HG02623 (cell line): Measurements from ENCODE around the gene FSD1L.

ENCODE experiments used
- ATAC-seq: cut with Tn5 transposase; IDR thresholded peaks from one replicate; pipeline ENCODE4 v1.9.1; 2021; ENCODE audit warnings: moderate library complexity; ENCODE audit not compliant: unreplicated experiment

The FSD1L gene

DNA sequence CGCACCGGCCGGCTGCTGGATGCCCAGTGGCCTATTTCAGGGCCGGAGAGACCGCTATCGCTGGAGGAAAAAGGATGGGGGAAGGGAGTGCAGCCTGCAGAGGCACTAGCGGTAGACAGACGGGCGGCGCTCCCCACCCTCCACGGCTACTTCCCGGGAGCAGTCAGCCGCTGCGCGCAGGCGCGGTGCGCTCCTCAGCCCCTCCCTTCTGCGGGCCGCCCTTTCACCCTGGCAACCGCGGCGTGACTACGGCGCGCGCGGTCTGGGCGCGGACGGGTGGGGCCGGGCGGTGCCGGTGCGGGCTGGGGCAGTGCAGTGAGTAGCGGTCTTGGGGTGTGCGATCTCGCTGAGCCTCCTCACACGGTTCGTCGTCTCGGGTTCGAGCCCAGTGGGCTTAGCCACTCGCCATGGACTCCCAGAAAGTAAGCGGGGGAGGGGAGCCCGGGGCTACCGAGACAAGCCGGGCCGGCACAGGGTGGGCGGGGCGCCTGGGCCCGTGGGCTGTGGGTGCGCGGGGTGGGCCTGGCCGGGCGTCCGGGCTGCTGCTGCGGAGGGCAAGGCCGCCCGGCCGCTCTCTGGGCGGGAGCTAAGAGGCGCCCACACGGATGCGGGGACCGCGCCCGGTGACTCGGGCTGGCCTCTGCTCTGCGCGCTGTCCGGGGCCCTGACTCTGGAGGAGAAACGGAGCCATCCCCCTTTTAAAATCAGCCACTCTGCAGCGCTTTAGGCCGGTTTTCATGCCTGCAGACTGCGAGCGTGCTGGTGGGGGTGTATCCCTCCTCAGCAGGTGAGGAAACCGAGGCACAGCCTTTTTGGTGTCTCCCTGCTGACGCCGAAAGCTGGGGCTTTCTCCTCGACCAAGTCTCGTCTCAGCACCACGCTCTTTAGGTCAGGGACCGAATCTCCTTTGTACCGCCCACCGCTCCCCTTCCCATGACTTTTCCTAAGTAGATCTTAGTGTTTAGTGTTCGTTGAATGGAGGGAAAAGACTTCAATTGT, at the start of gene FSD1L:
TSS of gene FSD1L (plus strand) at position 221 of the 999 bp plus-strand sequence. CDS start at position 408, 187 bp downstream.
- peak; percentile 92 for ATAC-seq

DNA sequence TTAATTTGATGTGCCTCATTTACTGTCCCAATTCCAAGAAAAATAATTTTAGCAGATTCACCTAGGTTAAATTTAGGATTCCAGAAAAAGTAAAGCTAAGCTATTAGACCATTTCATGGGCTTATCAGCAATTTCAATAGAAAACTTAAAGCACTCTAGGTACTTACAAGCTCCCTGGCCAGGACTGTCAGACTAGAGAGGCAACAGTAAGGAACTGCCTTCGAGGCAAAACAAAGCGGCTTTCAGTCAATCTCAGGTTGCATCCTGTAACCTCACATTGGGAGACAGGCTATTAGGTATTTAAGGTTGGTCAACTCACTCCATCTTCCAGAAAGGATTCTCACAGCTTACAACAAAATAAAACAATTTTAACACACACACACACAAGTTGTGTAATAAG, 48.7 kb upstream of the FSD1L start:
- no peak for ATAC-seq

DNA sequence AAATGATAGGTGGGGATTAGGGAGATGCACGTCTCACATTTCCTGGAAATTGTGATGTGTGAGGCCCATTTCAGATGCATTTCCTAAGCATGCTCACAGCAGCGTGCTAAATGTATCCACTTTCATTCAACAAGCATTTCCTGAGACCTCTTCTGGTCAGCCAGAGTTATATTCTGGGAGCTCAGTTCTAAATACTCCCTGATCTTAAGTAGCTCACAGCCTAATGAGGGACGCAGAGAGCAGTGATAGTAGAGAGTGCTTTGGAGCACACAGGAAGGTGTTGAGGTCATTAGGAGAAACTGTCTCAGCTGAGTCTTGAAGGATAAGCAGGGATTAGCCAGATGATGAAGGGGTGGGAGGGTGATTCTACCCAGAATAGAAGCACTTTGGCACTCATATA, 46.2 kb upstream of the FSD1L start:
- no peak for ATAC-seq

- ATAC-seq = no peak
These were observed 44.1 kb upstream of the FSD1L start for GRCh38 chr9:105403552-105404248.

- ATAC-seq = peak; percentile 94
These were observed 42.2 kb upstream of the FSD1L start for GRCh38 chr9:105405514-105406131.

DNA sequence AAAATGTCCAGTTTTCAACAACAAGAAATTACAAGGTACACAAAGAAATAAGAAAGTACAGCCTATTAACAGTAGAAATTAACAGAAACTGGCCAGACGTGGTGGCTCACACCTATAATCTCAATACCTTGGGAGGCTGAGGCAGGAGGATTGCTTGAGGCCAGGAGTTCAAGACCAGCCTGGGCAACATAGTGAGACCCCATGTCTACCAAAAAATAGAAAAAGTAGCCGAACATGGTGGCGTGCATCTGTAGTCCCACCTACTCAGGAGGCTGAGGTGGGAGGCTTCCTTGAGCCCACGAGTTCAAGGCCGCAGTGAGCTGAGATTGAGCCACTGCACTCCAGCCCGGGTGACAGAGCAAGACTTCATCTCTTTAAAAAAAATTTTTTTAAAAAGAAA, 41.5 kb upstream of the FSD1L start:
- ATAC-seq = no peak

- no peak for ATAC-seq
These were observed 34.3 kb upstream of the FSD1L start for GRCh38 chr9:105413525-105413924.

DNA sequence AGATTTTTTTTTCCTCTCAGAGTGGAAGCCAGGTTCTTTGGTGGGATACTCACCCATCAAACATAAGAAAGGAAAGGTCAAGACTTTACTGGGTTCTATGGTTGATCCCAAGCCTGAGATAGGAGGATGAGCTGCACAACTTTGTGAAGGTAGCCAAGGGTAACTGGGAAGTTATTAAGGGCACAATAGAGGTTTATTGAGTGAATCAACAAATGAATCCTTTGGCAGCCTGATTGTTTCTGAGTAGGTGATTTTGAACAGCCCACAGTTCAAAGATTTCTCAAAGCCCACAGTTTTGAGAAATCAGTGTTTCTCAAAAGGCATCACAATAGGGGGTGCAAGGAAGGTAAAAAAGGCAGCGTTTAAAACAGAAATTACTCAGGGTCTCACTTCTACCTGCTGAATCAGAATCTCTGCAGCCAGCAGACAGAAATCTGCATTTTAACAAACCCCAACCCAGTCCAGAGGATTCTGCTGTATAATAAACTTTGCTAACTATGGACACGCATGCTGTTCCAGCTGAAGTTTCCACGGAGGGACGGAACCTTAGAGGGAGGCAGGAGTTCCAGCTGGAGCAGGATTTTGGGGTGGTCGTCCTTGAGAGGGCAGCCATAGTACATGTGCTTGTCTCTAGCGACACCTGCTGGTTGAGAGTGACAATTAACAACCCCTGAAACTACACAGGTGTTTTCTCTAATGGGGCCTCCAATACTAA, 32.7 kb upstream of the FSD1L start:
- peak; percentile 67 for ATAC-seq

DNA sequence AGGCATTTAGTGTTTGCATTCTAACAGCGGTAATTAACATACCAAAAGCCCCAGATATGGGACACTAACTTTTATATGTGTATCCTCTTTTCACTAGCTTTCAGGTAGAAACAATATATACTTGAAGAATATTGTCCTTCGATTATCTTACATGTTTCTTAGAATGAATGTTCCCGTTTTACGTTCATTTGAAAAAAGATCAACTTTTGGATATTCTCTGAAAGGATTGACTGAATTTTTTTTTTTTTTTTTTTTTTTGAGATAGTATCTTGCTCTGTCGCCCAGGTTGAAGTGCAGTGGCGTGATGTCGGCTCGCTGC, 32.2 kb upstream of the FSD1L start:
- no peak for ATAC-seq

DNA sequence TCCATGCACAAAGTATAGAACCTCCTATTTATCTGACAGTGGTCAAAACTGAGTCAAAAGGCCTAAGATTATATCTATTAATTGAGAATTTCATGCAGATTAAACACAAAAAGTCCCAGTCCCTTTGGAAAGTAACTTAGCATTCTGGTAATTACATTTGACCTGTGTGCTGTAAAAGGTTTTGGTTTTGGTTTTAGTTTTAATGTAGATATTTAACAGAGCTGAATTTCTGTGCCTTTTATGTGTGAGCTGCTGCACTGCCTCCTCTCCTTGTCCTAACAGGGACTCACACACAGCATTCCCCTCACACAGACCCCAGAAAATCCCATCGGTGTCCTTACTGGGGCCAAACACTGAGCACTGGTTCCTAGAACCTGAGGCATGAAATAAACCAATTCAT, 31.0 kb upstream of the FSD1L start:
- peak; percentile 67 for ATAC-seq

DNA sequence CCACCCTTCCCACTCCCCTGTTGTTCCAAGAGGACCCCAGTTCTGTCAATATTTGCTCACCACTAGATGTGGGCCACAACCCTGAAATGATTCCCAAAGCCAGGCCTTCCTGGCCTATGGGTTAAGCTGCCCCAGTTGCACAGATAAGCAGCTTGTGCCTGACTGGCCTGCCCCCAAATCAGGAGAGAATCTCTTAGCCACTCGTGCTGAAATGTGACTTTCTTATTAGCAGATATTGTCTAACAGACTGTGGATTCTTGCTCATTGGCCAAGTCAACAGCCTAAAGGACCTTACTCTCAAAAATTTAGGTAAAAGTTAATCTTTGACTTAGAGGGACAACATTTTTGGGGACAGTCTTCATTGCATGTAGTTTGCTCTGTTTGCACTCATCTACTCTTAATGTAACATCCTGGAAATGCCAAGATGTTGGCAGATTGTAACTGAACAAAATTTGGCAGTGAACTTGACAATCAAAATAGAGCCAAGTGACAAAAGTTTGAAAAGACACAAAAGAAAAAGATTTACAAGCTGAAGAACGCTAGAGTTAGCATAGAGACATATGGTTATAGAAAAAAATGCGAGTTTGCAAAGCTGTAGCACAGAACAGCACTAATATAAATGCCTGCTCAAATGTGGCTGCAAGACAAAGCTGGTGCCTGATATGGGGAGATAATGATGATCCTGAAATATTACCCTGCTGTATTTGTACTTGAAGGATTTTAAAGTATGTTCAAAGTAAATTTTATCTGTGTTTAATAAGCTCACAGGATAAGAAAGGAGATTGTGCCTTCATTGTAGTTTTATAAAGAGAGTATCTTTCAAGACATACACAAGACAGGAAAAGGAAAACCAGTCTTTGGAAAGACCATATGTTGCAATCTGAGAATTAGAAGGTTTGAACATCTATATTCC, 29.0 kb upstream of the FSD1L start:
- ATAC-seq = no peak

DNA sequence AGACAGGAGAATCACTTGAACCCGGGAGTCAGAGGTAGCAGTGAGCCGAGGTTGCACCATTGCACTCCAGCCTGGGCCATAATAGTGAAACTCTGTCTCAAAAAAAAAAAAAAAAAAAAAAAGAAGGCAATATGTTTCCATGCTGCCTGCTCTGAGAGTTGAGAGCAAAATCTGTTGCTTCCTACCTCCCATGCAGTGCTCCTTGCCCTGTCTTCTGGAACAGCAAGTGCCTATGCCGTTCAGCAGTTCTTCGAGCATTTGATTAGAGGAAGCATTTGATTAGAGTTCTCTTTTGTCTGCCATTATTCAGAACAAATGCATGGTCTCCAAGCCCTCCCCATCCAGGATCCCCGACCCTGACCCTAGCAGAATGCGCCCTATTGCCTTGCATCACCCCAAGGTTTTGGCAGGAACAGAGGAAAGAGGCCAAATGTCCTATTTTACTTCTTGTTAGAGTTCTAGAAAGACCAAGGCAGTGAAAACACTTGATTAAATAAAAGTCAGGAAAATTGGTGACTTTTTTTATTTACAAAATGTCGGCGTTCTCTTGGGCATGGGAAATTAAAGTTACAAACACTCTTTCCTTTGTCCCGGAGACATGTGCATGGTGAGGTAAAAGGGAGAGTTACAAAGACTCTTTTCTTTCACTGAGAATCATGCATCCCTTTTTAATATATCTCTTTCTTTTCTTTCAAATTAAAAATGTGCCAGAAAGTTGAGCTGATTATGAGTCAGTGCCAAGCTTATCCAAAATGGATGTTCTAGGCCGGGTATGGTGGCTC, 27.8 kb upstream of the FSD1L start:
- no peak for ATAC-seq

GRCh38 chr9:105421154-105421553, 26.7 kb upstream of the FSD1L start:
- ATAC-seq = no peak

- ATAC-seq = no peak
These were observed 26.0 kb upstream of the FSD1L start for GRCh38 chr9:105421864-105422263.

DNA sequence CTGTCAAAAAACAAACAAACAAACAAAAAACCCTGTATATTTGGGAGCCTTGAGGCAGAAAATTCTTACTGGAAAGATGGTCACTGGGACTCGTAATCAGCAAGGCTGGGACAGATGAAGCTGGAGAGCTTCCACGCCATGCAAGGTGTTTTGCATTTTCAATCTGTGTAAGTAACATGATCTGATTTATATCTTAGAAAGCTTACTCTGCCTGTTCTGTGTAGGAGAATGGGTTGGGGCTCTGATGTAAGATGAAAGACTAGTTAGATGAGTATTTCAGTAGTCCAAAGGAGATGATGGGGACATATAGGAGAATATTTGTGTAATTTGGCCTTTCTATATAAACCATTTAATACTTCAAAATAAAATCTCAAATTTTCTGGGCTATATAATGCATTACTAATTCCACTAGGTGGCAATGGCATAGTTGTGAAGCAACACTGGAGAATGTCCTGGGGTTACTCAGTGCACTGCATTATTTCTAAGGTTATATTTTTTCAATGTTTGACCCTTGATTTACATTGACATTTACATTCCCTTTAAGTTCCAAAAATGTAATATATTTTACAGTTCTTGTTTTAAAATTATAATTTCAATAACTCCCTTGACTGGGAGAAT, 21.9 kb upstream of the FSD1L start:
- peak; percentile 45 for ATAC-seq

- no peak for ATAC-seq
These were observed 21.2 kb upstream of the FSD1L start for GRCh38 chr9:105426657-105427056.

- no peak for ATAC-seq
These were observed 16.2 kb upstream of the FSD1L start for GRCh38 chr9:105431424-105432246.

GRCh38 chr9:105432247-105432842, 15.5 kb upstream of the FSD1L start:
- ATAC-seq = no peak
